ENCODE measurements around the gene ZBTB34.

GRCh38 chr9:126902210-126902609 lies 41.8 kb downstream of the ZBTB34 start:
- no peak for TF ChIP-seq CTCF (IDR thresholded peaks at IDR 0.05)
- TF ChIP-seq POLR2A (IDR thresholded peaks at IDR 0.05), result no peak
